Measurements from ENCODE around the gene ANAPC15.

Gene ANAPC15

GRCh38 chr11:72102631-72102945, 9.9 kb downstream of the ANAPC15 start:
- TF ChIP-seq CTCF (IDR thresholded peaks at IDR 0.05), result no peak
- Mint-ChIP-seq H3K27me3 (ENCODE audit: low read depth, poor library complexity) (peaks cover 3% of the 10 kb centered on the region), H3K9me3 (peaks cover 3% of the 10 kb centered on the region), H3K36me3 (ENCODE audit: low read depth) (peaks cover 28% of the 10 kb centered on the region), H3K4me1 (peaks cover 44% of the 10 kb centered on the region), H3K27ac (peak overlapping the region; percentile 96), H3K4me3 (peak overlapping the region; percentile 93)
- DNase-seq, result no peak

- H3K9me3 Mint-ChIP-seq, result peaks cover 3% of the 10 kb centered on the region
These were observed 10.3 kb downstream of the ANAPC15 start for GRCh38 chr11:72102162-72102561.

DNA sequence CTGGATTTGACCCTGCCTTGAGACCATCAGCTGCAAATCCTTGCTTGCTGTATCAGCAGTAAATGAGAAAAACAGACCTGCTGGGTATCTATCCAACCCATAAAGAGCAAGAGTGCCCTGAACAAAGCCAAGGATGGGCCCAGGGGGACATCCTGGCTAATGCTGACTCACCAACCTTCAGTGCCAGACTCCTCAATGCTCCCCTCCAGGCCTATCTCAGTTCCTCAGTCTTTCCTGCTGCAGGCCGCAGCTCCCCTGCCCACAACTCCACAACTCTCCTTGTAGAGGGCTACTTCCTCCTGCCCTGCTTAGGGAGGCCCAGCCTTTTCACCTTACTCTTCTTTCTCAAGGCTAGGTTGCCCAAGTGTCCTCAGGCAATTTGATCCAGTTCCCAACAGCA, 12.0 kb downstream of the ANAPC15 start:
- Mint-ChIP-seq H3K36me3 (ENCODE audit: low read depth) (peaks cover 32% of the 10 kb centered on the region), H3K27ac (peak overlapping the region; percentile 83), H3K4me1 (peaks cover 44% of the 10 kb centered on the region), H3K27me3 (ENCODE audit: low read depth, poor library complexity) (no peaks in the 10 kb centered on the region), H3K9me3 (peaks cover 3% of the 10 kb centered on the region), H3K4me3 (no peak overlapping the region)
- DNase-seq, result no peak
- TF ChIP-seq CTCF (IDR thresholded peaks at IDR 0.05), result no peak

More at GRCh38 chr11:72102162-72102561, 10.3 kb downstream of the ANAPC15 start:
- Mint-ChIP-seq H3K36me3 (ENCODE audit: low read depth) (peaks cover 28% of the 10 kb centered on the region), H3K4me1 (peaks cover 44% of the 10 kb centered on the region), H3K27ac (peak overlapping the region; percentile 96), H3K4me3 (peak overlapping the region; percentile 93), H3K27me3 (ENCODE audit: low read depth, poor library complexity) (peaks cover 3% of the 10 kb centered on the region)
- no peak for TF ChIP-seq CTCF (IDR thresholded peaks at IDR 0.05)
- no peak for DNase-seq

DNA sequence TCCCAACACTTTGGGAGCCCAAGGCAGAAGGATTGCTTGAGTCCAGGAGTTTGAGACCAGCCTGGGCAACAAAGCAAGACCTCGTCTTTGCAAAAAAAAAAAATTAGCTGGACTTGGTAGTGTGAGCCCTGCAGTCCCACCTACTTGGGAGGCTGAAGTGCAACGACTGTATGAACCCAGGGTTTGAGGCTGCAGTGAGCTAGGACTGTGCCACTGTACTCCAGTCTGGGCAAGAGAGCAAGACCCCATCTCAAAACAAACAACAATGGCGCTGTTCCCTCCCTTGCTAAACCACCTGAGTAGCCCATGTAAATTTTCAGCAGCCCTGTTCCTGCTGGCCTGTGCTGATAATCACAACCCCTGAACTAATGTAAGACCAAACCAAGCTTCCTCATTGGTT, 12.5 kb downstream of the ANAPC15 start:
- Mint-ChIP-seq H3K4me1 (peaks cover 43% of the 10 kb centered on the region), H3K9me3 (peaks cover 3% of the 10 kb centered on the region), H3K27me3 (ENCODE audit: low read depth, poor library complexity) (no peaks in the 10 kb centered on the region), H3K4me3 (no peak overlapping the region), H3K27ac (no peak overlapping the region), H3K36me3 (ENCODE audit: low read depth) (peaks cover 33% of the 10 kb centered on the region)
- DNase-seq, result no peak
- TF ChIP-seq CTCF (IDR thresholded peaks at IDR 0.05), result no peak

DNA sequence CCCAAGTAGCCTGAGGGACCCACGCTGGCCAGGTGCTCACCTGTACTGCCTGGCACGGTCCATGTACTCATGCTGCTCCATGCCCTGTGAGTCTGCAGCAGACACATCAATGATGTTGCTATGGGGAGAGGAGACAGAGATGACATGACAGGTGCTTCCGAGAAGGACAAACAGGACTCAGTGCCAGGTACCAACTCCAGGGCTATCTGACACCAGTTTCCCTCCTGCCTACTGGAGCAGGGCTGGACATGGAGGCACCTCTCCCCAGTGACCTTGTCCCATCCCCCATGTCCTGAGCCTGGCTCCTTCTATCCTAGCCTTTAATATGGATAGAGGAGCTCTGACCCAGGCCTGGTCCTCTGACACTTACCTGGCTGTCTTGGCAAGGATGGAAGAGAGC, 13.8 kb downstream of the ANAPC15 start:
- H3K4me3 Mint-ChIP-seq, result no peak overlapping the region
- peaks cover 35% of the 10 kb centered on the region for H3K36me3 Mint-ChIP-seq (ENCODE audit: low read depth)
- no peak for TF ChIP-seq CTCF (IDR thresholded peaks at IDR 0.05)
- H3K4me1 Mint-ChIP-seq, result peaks cover 30% of the 10 kb centered on the region
- H3K27me3 Mint-ChIP-seq (ENCODE audit: low read depth, poor library complexity), result no peaks in the 10 kb centered on the region
- no peak for DNase-seq
- H3K27ac Mint-ChIP-seq, result no peak overlapping the region
- H3K9me3 Mint-ChIP-seq, result peaks cover under 1% of the 10 kb centered on the region

DNA sequence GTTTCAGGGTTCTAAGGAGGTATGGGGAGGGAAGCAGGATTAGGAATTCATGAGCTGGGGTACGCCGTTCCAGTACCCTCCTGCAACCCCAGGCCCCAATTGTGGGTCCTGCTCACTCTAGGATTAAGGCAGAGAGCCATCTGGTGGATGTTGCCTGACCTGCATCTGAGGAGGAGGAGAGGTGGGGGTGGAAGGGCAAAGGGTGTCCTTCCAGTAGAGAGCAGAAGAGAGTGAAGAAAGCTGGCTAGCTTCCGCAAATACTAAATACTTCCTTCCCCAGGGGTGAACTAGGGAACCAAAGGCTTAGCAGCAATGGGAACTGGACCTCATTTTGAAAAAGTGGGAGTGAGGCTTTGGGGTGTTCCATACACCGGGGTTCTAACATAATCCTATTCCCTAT, 21.2 kb downstream of the ANAPC15 start:
- Mint-ChIP-seq H3K4me1 (peaks cover 5% of the 10 kb centered on the region), H3K4me3 (no peak overlapping the region), H3K36me3 (ENCODE audit: low read depth) (peaks cover 8% of the 10 kb centered on the region), H3K9me3 (no peaks in the 10 kb centered on the region), H3K27me3 (ENCODE audit: low read depth, poor library complexity) (no peaks in the 10 kb centered on the region), H3K27ac (no peak overlapping the region)
- peak; percentile 64 for TF ChIP-seq CTCF (IDR thresholded peaks at IDR 0.05)
- DNase-seq, result peak; percentile 70

Measured in nephron progenitor cell (in vitro differentiated cells).